Sigmoid colon (tissue), 4 donors: ENCODE results near the gene GIMAP7.

ENCODE experiments used
- EP300 ChIP-seq, 4 donors: sonication (generic); formaldehyde crosslinking; IDR thresholded peaks; one replicate each; pipeline ENCODE4 v1.6.1; 2017; ENCODE audit warnings: antibody characterized with exemption in 4 of 4
- POLR2A ChIP-seq, 2 donors: fragments of 450-650 bp; IDR thresholded peaks; one replicate each; pipeline ENCODE4 v1.6.1; 2016; ENCODE audit warnings: antibody characterized with exemption in 2 of 2, mild to moderate bottlenecking in 2 of 2, moderate library complexity in 2 of 2
- TF ChIP-seq, protein P1 (sequence below), 4 experiments: fragments of 450-650 bp in 3 of 4; fragments of 200-600 bp in 1 of 4; IDR thresholded peaks; one replicate each; pipeline ENCODE4 v1.5.1; 2016 to 2019; ENCODE audit warnings: antibody characterized with exemption in 4 of 4, mild to moderate bottlenecking in 3 of 4, moderate library complexity in 2 of 4

DNA sequence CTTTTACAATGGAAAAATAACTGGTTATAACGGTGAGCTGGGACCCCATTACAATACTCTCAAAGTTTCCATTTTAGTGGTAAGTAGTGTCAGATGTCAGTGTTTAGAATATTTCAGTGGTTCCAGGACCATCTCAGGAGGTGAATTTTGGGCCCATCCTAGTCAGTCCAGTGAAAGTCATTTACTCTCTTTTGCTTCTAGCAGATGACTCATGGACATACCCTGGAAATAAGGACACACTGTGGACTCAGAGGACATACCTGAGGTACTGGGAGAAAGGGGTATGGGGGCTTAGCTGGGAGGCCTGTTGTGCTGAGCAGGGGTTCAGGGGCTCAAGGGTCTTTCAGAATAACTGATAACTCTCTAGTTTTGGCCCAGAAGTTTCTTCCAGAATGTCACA lies 51.9 kb downstream of the GIMAP7 start:
- TF ChIP-seq EP300 (IDR thresholded peaks at IDR 0.05) (no peak), POLR2A (IDR thresholded peaks at IDR 0.05) (no peak)
- TF ChIP-seq, protein P1, sequence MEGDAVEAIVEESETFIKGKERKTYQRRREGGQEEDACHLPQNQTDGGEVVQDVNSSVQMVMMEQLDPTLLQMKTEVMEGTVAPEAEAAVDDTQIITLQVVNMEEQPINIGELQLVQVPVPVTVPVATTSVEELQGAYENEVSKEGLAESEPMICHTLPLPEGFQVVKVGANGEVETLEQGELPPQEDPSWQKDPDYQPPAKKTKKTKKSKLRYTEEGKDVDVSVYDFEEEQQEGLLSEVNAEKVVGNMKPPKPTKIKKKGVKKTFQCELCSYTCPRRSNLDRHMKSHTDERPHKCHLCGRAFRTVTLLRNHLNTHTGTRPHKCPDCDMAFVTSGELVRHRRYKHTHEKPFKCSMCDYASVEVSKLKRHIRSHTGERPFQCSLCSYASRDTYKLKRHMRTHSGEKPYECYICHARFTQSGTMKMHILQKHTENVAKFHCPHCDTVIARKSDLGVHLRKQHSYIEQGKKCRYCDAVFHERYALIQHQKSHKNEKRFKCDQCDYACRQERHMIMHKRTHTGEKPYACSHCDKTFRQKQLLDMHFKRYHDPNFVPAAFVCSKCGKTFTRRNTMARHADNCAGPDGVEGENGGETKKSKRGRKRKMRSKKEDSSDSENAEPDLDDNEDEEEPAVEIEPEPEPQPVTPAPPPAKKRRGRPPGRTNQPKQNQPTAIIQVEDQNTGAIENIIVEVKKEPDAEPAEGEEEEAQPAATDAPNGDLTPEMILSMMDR (IDR thresholded peaks at IDR 0.05): no peak
